ENCODE data around the gene OAS3.

GRCh38 chr12:112970391-112970790 is 32.1 kb downstream of the OAS3 start:
- TF ChIP-seq FOXM1 (IDR thresholded peaks at IDR 0.05; ENCODE audit: borderline replicate concordance) (no peak), SUZ12 (IDR thresholded peaks at IDR 0.05) (no peak), TARDBP (IDR thresholded peaks at IDR 0.05) (no peak), BHLHE40 (IDR thresholded peaks at IDR 0.05; ENCODE audit: borderline replicate concordance) (no peak), ARNT (IDR thresholded peaks at IDR 0.05) (no peak), ELF4 (IDR thresholded peaks at IDR 0.05) (no peak), FOXA1 (IDR thresholded peaks at IDR 0.05) (no peak)

All from HEK293T (cell line).